HepG2 (cell line): ENCODE results near the gene TRAPPC4.

Source experiments
- ATF7 ChIP-seq, 2 experiments: fragments of 450-650 bp in 1 of 2; sonication (generic) in 1 of 2; formaldehyde crosslinking in 1 of 2; IDR thresholded peaks; 2 replicates each; pipeline versions ENCODE4 v1.4.0 to v1.6.1; 2016 to 2020; ENCODE audit warnings: antibody characterized with exemption in 1 of 2, mild to moderate bottlenecking in 1 of 2, missing genetic modification reagents in 1 of 2
- CTCF ChIP-seq: sonication (generic); formaldehyde crosslinking; IDR thresholded peaks from 2 replicates; pipeline ENCODE4 v1.5.0; 2020; ENCODE audit warnings: mild to moderate bottlenecking, missing genetic modification reagents, moderate library complexity
- FOXA3 ChIP-seq: IDR thresholded peaks from 2 replicates; pipeline ENCODE4 v1.6.1; 2016; ENCODE audit warnings: missing genetic modification reagents, missing compliant biosample characterization
- KDM5A ChIP-seq: fragments of 200-600 bp; sonication (generic); IDR thresholded peaks from 2 replicates; pipeline ENCODE4 v1.7.0; 2018; ENCODE audit warnings: antibody characterized with exemption, mild to moderate bottlenecking, low read length, borderline replicate concordance
- TAF1 ChIP-seq: sonication (generic); formaldehyde crosslinking; IDR thresholded peaks from 2 replicates; pipeline ENCODE4 v1.4.0; 2020; ENCODE audit warnings: missing genetic modification reagents
- TCF7 ChIP-seq: sonication (generic); IDR thresholded peaks from 2 replicates; pipeline ENCODE4 v1.6.1; 2016; ENCODE audit warnings: antibody characterized with exemption, low read depth
- ZBTB33 ChIP-seq: sonication (generic); formaldehyde crosslinking; IDR thresholded peaks from 2 replicates; pipeline ENCODE4 v1.4.0; 2020; ENCODE audit warnings: missing genetic modification reagents
- ZNF143 ChIP-seq: sonication (generic); formaldehyde crosslinking; IDR thresholded peaks from 2 replicates; pipeline ENCODE4 v1.4.0; 2020; ENCODE audit warnings: missing genetic modification reagents
- ZNF274 ChIP-seq: sonication (generic); formaldehyde crosslinking; IDR thresholded peaks from 2 replicates; pipeline ENCODE4 v1.5.1; 2020; ENCODE audit warnings: mild to moderate bottlenecking, missing genetic modification reagents
- ZSCAN20 ChIP-seq: sonication (generic); formaldehyde crosslinking; IDR thresholded peaks from 2 replicates; pipeline ENCODE4 v1.4.0; 2020; ENCODE audit warnings: missing genetic modification reagents, mild to moderate bottlenecking, borderline replicate concordance
- TF ChIP-seq, protein P1 (sequence below), 2 experiments: sonication (generic) in 1 of 2; formaldehyde crosslinking in 1 of 2; IDR thresholded peaks; 2 replicates each; pipeline versions ENCODE4 v1.5.1 to v1.6.1; 2011 to 2020; ENCODE audit warnings: borderline replicate concordance in 1 of 2, low read depth in 1 of 2, low read length in 1 of 2, mild to moderate bottlenecking in 1 of 2, missing genetic modification reagents in 1 of 2, moderate library complexity in 1 of 2

DNA sequence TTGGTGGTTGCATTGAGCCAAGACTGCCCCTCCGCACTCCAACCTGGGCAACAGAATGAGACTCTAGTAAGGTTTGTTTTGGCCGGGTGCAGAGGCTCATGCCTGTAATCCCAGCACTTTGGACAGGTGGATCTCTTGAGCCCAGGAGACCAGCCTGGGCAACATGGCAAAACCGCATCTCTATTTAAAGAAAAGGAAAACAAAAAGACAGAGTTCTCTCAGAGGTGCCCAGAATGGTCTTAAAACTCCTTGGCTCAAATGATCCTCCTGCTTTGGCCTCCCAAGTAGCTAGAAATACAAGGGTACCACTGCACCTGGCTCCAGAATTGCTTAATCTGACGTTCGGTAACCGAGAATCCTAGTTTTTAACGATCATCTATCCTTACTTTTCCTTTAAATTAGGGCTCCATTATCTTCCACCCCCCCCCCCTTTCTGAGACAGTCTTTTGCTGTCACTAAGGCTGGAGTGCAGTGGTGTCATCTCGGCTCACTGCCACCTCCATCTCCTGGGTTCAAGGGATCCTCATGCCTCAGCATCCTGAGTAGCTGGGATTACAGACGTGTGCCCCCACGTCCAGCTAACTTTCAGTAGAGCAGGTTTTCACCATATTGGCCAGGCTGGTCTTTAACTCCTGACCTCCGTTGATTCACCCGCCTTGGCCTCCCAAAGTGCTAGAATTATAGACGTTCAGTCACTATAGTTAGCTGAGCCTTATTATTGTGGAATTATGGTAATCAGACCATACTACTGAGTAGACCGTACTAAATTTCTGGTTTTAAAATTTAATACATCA lies 2.2 kb upstream of the TRAPPC4 start:
- TF ChIP-seq ZBTB33 (CRISPR knock-in tag) = no peak
- TF ChIP-seq ZSCAN20 (CRISPR knock-in tag) = no peak
- TF ChIP-seq ATF7 (IDR thresholded peaks at IDR 0.05) = no peak
- no peak for TF ChIP-seq ATF7 (CRISPR knock-in tag; IDR thresholded peaks at IDR 0.05)
- TF ChIP-seq TCF7 = no peak
- no peak for TF ChIP-seq ZNF143 (CRISPR knock-in tag)
- no peak for TF ChIP-seq ZNF274 (CRISPR knock-in tag)
- no peak for TF ChIP-seq KDM5A
- no peak for TF ChIP-seq CTCF
- TF ChIP-seq, protein P1, sequence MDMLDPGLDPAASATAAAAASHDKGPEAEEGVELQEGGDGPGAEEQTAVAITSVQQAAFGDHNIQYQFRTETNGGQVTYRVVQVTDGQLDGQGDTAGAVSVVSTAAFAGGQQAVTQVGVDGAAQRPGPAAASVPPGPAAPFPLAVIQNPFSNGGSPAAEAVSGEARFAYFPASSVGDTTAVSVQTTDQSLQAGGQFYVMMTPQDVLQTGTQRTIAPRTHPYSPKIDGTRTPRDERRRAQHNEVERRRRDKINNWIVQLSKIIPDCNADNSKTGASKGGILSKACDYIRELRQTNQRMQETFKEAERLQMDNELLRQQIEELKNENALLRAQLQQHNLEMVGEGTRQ (IDR thresholded peaks at IDR 0.05; ENCODE audit: low read depth, low read length) = no peak
- TF ChIP-seq, protein P1 (CRISPR knock-in tag; IDR thresholded peaks at IDR 0.05; ENCODE audit: borderline replicate concordance) = no peak
- TF ChIP-seq FOXA3 (CRISPR knock-in tag) = no peak
- TF ChIP-seq TAF1 (CRISPR knock-in tag) = no peak
